Natural killer cell (primary cell): ENCODE measurements around the gene SLC9A4. TPM values are rescaled to one million over a fixed set of nuclear protein-coding genes. Genes with fewer than 3 reads are reported as not detected.

Experiments
- ATAC-seq, 3 donors: fragments of 150-1000 bp in 2 of 3; fragments of 200-7000 bp in 1 of 3; cut with Tn5 transposase; 1 replicate in 1 of 3; 2 replicates in 2 of 3; pipeline ENCODE4 v1.10.0; 2021; ENCODE audit warnings: mild to moderate bottlenecking in 2 of 3, moderate library complexity in 2 of 3
- DNase-seq, 2 donors: peaks; one replicate each; pipeline versions ENCODE4 v3.0.0 to v3.0.0-alpha.2; 2013 to 2021; ENCODE audit warnings: mixed read lengths in 1 of 2
- H3K27ac ChIP-seq: one replicate; pipeline ENCODE4 v1.5.1; 2013; ENCODE audit warnings: mild to moderate bottlenecking, low read length
- H3K27me3 ChIP-seq: one replicate; pipeline ENCODE4 v1.6.1; 2013; ENCODE audit warnings: low read length; ENCODE audit not compliant: control insufficient read depth, insufficient read depth
- H3K36me3 ChIP-seq: one replicate; pipeline ENCODE4 v1.6.1; 2013; ENCODE audit warnings: low read length; ENCODE audit not compliant: control insufficient read depth, insufficient read depth
- H3K4me1 ChIP-seq: one replicate; pipeline ENCODE4 v1.6.1; 2013; ENCODE audit warnings: low read length; ENCODE audit not compliant: control insufficient read depth, insufficient read depth
- H3K4me3 ChIP-seq: one replicate; pipeline ENCODE4 v1.5.1; 2013; ENCODE audit warnings: low read length
- H3K9me3 ChIP-seq: one replicate; pipeline ENCODE4 v1.6.1; 2013; ENCODE audit warnings: low read length; ENCODE audit not compliant: control insufficient read depth, insufficient read depth
- H3K27ac Mint-ChIP-seq, 2 donors: one replicate each; pipeline ENCODE4 v1.8.0; 2022; ENCODE audit warnings: mild to moderate bottlenecking in 2 of 2, mixed read lengths in 2 of 2, moderate library complexity in 1 of 2
- H3K27me3 Mint-ChIP-seq, 2 donors: one replicate each; pipeline ENCODE4 v1.8.0; 2022; ENCODE audit warnings: low read depth in 2 of 2, mixed read lengths in 2 of 2
- H3K36me3 Mint-ChIP-seq: one replicate; pipeline ENCODE4 v1.8.0; 2022; ENCODE audit warnings: mixed read lengths
- H3K4me1 Mint-ChIP-seq, 2 donors: one replicate each; pipeline ENCODE4 v1.8.0; 2022; ENCODE audit warnings: mixed read lengths in 2 of 2
- H3K4me3 Mint-ChIP-seq: one replicate; pipeline ENCODE4 v1.8.0; 2022; ENCODE audit warnings: mild to moderate bottlenecking, moderate library complexity, mixed read lengths
- H3K9me3 Mint-ChIP-seq, 2 donors: one replicate each; pipeline ENCODE4 v1.8.0; 2022; ENCODE audit warnings: mixed read lengths in 2 of 2
- WGBS: methylation state at CpG from one replicate; pipeline ENCODE4 v1.1.7; 2013; ENCODE audit warnings: missing lambda C conversion rate; ENCODE audit not compliant: insufficient coverage; 5-methylcytosine and 5-hydroxymethylcytosine counted together
- intact Hi-C: fragments of 100-400 bp; cut with micrococcal nuclease; formaldehyde crosslinking; loops from one replicate; pipeline ENCODE4 v1.14.2; 2022
- total RNA-seq, 4 donors: library from RNA; stranded (reverse); fragments of 120-200 nt in 1 of 4; gene quantifications; one replicate each; pipeline versions ENCODE4 v1.2.3 to v1.2.4, GENCODE V29; 2013 to 2022
- TF ChIP-seq, protein P1 (sequence below): fragments of 200-600 bp; IDR thresholded peaks from one replicate; pipeline ENCODE4 v1.8.0; 2022; ENCODE audit warnings: antibody characterized with exemption

SLC9A4 gene
- total RNA-seq, 3 donors from 2014 or later (not counting 1 experiment from before 2014, with no cell fraction given), result 0.19 to 0.38 TPM; not detected in 1

DNA sequence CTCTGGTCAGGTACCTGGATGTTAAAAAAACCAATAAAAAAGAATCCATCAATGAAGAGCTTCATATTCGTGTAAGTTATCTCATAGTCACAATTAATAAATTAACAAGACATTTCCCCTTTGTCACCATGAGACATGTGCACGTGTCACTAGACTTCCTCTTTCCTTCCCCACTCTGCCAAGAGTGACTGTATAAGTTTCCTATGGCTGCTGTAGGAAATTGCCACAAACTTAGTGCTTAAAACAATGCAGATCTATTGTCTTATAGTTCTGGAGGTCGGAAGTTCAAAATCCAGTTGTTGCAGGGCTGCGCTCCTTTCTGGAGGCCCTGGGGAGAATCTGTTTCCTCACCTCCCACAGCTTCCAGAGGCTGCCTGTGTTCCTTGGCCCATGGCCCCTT is 35.8 kb downstream of the SLC9A4 start:
- DNase-seq (no peak), ATAC-seq (peak in 1 of 3 donors; percentile 56)
- H3K27ac ChIP-seq, result no peak overlapping the region
- H3K9me3 Mint-ChIP-seq, result no peaks in the 10 kb centered on the region
- no peaks in the 10 kb centered on the region for H3K27me3 ChIP-seq
- H3K27me3 Mint-ChIP-seq, result peaks cover 6 to 17% of the 10 kb centered on the region in 2 donors
- intact Hi-C loops, result no loop called here
- no peak overlapping the region for H3K4me3 ChIP-seq
- H3K9me3 ChIP-seq, result no peaks in the 10 kb centered on the region
- no peak overlapping the region for H3K4me3 Mint-ChIP-seq
- no peaks in the 10 kb centered on the region for H3K36me3 ChIP-seq
- peaks cover 8 to 14% of the 10 kb centered on the region in 2 donors for H3K4me1 Mint-ChIP-seq
- H3K27ac Mint-ChIP-seq, result no peak overlapping the region
- TF ChIP-seq, protein P1, sequence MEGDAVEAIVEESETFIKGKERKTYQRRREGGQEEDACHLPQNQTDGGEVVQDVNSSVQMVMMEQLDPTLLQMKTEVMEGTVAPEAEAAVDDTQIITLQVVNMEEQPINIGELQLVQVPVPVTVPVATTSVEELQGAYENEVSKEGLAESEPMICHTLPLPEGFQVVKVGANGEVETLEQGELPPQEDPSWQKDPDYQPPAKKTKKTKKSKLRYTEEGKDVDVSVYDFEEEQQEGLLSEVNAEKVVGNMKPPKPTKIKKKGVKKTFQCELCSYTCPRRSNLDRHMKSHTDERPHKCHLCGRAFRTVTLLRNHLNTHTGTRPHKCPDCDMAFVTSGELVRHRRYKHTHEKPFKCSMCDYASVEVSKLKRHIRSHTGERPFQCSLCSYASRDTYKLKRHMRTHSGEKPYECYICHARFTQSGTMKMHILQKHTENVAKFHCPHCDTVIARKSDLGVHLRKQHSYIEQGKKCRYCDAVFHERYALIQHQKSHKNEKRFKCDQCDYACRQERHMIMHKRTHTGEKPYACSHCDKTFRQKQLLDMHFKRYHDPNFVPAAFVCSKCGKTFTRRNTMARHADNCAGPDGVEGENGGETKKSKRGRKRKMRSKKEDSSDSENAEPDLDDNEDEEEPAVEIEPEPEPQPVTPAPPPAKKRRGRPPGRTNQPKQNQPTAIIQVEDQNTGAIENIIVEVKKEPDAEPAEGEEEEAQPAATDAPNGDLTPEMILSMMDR, result no peak
- H3K36me3 Mint-ChIP-seq, result no peaks in the 10 kb centered on the region
- peaks cover 3% of the 10 kb centered on the region for H3K4me1 ChIP-seq
- 34% methylated on average over 4 of the region's 4 CpGs for WGBS

DNA sequence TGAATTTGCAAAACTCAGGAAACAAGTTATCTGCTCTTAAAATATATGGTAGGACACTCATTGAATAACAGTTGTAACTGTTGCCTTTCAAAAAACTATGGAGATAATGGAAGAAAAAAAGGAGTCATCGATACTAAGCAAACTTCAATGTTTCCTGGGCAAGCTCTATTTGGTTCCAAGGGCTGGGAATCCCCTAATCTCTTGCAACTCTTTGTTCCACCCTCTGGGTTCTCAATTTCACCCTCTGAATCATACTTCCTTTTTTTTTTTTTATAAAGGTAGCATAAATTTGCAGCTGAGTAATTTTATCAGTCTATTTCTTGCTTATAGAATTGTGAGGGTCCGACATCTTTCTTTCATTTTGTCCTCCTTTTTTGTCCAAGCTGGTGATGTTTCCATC is 36.7 kb downstream of the SLC9A4 start:
- Mint-ChIP-seq H3K9me3 (no peaks in the 10 kb centered on the region), H3K36me3 (no peaks in the 10 kb centered on the region), H3K27me3 (peaks cover 6 to 17% of the 10 kb centered on the region in 2 donors), H3K27ac (no peak overlapping the region), H3K4me1 (peaks cover 8 to 14% of the 10 kb centered on the region in 2 donors), H3K4me3 (no peak overlapping the region)
- H3K4me3 ChIP-seq, result no peak overlapping the region
- peaks cover 3% of the 10 kb centered on the region for H3K4me1 ChIP-seq
- no peaks in the 10 kb centered on the region for H3K36me3 ChIP-seq
- no peak overlapping the region for H3K27ac ChIP-seq
- H3K9me3 ChIP-seq, result no peaks in the 10 kb centered on the region
- peak; percentile 40 to 57 (median 57) for ATAC-seq
- no peak for DNase-seq
- 28% methylated on average over 2 of the region's 2 CpGs for WGBS
- intact Hi-C loops, result no loop called here
- H3K27me3 ChIP-seq, result no peaks in the 10 kb centered on the region
- TF ChIP-seq, protein P1, result no peak

DNA sequence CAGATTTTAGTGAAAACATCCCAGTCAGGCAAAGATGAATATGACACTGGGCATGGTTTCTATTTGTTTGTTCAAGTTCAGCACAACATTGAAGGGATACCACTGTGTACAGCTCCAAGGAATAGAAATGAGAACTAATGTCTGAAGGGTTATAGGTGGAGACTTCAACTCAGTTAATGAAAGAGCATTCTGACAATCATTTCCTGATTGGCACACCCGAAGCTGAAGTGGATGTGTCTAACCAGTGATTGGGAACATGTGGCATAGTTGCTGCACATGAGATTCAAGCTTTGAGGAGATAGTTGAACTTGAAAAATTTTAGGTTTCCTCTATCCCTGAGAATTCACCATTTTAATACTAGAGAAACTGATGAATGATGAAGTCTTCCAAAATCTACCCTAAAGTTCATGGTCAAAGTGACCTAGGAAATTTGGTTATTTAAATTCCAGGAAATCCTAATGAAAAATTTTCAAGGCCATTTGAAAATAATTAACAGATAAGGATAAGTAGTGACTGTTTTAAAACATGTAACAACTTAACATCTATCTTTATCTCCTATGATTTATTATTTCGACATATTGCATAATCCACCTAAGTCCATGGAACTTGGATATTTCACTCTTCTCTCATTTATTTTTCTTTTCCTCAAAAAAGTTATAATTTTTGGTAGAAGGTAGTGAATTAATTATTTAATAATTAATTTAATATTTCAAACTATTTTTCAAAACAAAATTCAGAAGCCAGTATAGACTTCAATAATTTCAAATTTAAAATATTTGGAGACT is 38.0 kb downstream of the SLC9A4 start:
- peaks cover 6 to 17% of the 10 kb centered on the region in 2 donors for H3K27me3 Mint-ChIP-seq
- no peaks in the 10 kb centered on the region for H3K36me3 Mint-ChIP-seq
- no peaks in the 10 kb centered on the region for H3K9me3 ChIP-seq
- H3K4me1 Mint-ChIP-seq, result peaks cover 8 to 14% of the 10 kb centered on the region in 2 donors
- intact Hi-C loops, result no loop called here
- ATAC-seq (no peak), DNase-seq (no peak)
- H3K36me3 ChIP-seq, result no peaks in the 10 kb centered on the region
- H3K27ac ChIP-seq, result no peak overlapping the region
- H3K27me3 ChIP-seq, result no peaks in the 10 kb centered on the region
- no peak overlapping the region for H3K4me3 Mint-ChIP-seq
- peaks cover 3% of the 10 kb centered on the region for H3K4me1 ChIP-seq
- no peak overlapping the region for H3K27ac Mint-ChIP-seq
- 63% methylated on average over 1 of the region's 2 CpGs for WGBS
- no peaks in the 10 kb centered on the region for H3K9me3 Mint-ChIP-seq
- no peak overlapping the region for H3K4me3 ChIP-seq
- TF ChIP-seq, protein P1, result no peak
